Astrocyte (in vitro differentiated cells and primary cell): ENCODE measurements around the gene SFTPD. TPM values are rescaled to one million over a fixed set of nuclear protein-coding genes. Genes with fewer than 3 reads are reported as not detected.

Experiments used
- DNase-seq: peaks from one replicate; pipeline ENCODE4 v3.0.0-alpha.2; 2010; ENCODE audit warnings: low read depth
- FAIRE-seq: peaks from 2 replicates; lab custom pipeline; 2011; peaks lifted over from hg19 to GRCh38; lab: Jason Lieb, UNC
- H2AFZ ChIP-seq: 2 replicates; pipeline ENCODE4 v1.6.0; 2012; ENCODE audit warnings: low read depth, low read length, inconsistent platforms
- H3K27ac ChIP-seq: 2 replicates; pipeline ENCODE4 v1.5.1; 2011; ENCODE audit warnings: low read depth, low read length, inconsistent platforms
- H3K27me3 ChIP-seq: 2 replicates; pipeline ENCODE4 v1.6.0; 2011; ENCODE audit warnings: low read length, inconsistent platforms; ENCODE audit not compliant: insufficient read depth
- H3K36me3 ChIP-seq: 2 replicates; pipeline ENCODE4 v1.5.1; 2011; ENCODE audit warnings: low read length, inconsistent platforms; ENCODE audit not compliant: insufficient read depth
- H3K4me1 ChIP-seq: 2 replicates; pipeline ENCODE4 v1.5.1; 2011; ENCODE audit warnings: low read length, inconsistent platforms; ENCODE audit not compliant: insufficient read depth
- H3K4me2 ChIP-seq: 2 replicates; pipeline ENCODE4 v1.6.0; 2012; ENCODE audit warnings: low read length, inconsistent platforms
- H3K4me3 ChIP-seq: 2 replicates; pipeline ENCODE4 v1.5.1; 2011; ENCODE audit warnings: low read depth, mild to moderate bottlenecking, low read length, inconsistent platforms; ENCODE audit not compliant: insufficient read depth
- H3K79me2 ChIP-seq: 2 replicates; pipeline ENCODE4 v1.6.0; 2012; ENCODE audit warnings: mild to moderate bottlenecking, low read length, inconsistent platforms; ENCODE audit not compliant: insufficient read depth
- H3K9ac ChIP-seq: 2 replicates; pipeline ENCODE4 v1.6.0; 2012; ENCODE audit warnings: mild to moderate bottlenecking, low read length, inconsistent platforms
- H3K9me3 ChIP-seq: 2 replicates; pipeline ENCODE4 v1.5.1; 2012; ENCODE audit warnings: low read depth, mild to moderate bottlenecking, low read length, inconsistent platforms; ENCODE audit not compliant: insufficient read depth
- H4K20me1 ChIP-seq: 2 replicates; pipeline ENCODE4 v1.6.0; 2012; ENCODE audit warnings: low read length, inconsistent platforms; ENCODE audit not compliant: insufficient read depth
- H3K27ac Mint-ChIP-seq: one replicate; pipeline ENCODE4 v1.8.0; 2021; ENCODE audit warnings: mild to moderate bottlenecking, mixed read lengths; ENCODE audit not compliant: unreplicated experiment
- H3K27me3 Mint-ChIP-seq: one replicate; pipeline ENCODE4 v1.8.0; 2021; ENCODE audit warnings: low read depth, mixed read lengths; ENCODE audit not compliant: unreplicated experiment
- H3K36me3 Mint-ChIP-seq: one replicate; pipeline ENCODE4 v1.8.0; 2021; ENCODE audit warnings: low read depth, mixed read lengths; ENCODE audit not compliant: unreplicated experiment
- H3K4me1 Mint-ChIP-seq: one replicate; pipeline ENCODE4 v1.8.0; 2021; ENCODE audit warnings: low read depth, mixed read lengths; ENCODE audit not compliant: unreplicated experiment
- H3K4me3 Mint-ChIP-seq: one replicate; pipeline ENCODE4 v1.8.0; 2021; ENCODE audit warnings: mild to moderate bottlenecking, moderate library complexity, mixed read lengths; ENCODE audit not compliant: unreplicated experiment
- H3K9me3 Mint-ChIP-seq: one replicate; pipeline ENCODE4 v1.8.0; 2021; ENCODE audit warnings: mild to moderate bottlenecking, mixed read lengths; ENCODE audit not compliant: unreplicated experiment
- CTCF ChIP-seq: IDR thresholded peaks from 2 replicates; pipeline ENCODE4 v1.5.1; 2011; ENCODE audit warnings: low read depth, mild to moderate bottlenecking, inconsistent platforms, low read length, moderate library complexity; ENCODE audit not compliant: insufficient read depth
- EZH2 ChIP-seq: IDR thresholded peaks from 2 replicates; pipeline ENCODE4 v1.6.1; 2012; ENCODE audit warnings: mild to moderate bottlenecking, low read length, inconsistent platforms; ENCODE audit not compliant: insufficient read depth
- total RNA-seq: library from RNA; stranded (reverse); gene quantifications from 2 replicates; pipeline ENCODE4 v1.2.1, GENCODE V29; 2021

The SFTPD gene
- total RNA-seq, 1 donor from 2014 or later: 0.27 TPM

GRCh38 chr10:79981450-79982361, 32.8 kb upstream of the SFTPD start:
- Histone ChIP-seq H3K9me3 (no peaks in the 10 kb centered on the region), H2AFZ (peak overlapping the region; percentile 88), H3K9ac (no peak overlapping the region), H3K36me3 (no peaks in the 10 kb centered on the region), H3K79me2 (no peaks in the 10 kb centered on the region), H3K4me3 (peak overlapping the region; percentile 57), H3K27me3 (peaks cover 33% of the 10 kb centered on the region), H4K20me1 (no peaks in the 10 kb centered on the region), H3K4me2 (peak overlapping the region; percentile 89), H3K27ac (no peak overlapping the region), H3K4me1 (no peaks in the 10 kb centered on the region)
- Mint-ChIP-seq H3K9me3 (peaks cover 6% of the 10 kb centered on the region), H3K36me3 (no peaks in the 10 kb centered on the region), H3K27me3 (peaks cover 12% of the 10 kb centered on the region), H3K27ac (no peak overlapping the region), H3K4me3 (peak overlapping the region; percentile 78), H3K4me1 (peaks cover 12% of the 10 kb centered on the region)
- DNase-seq: peak; percentile 15
- peak; percentile 57 for TF ChIP-seq EZH2
- TF ChIP-seq CTCF: no peak
- FAIRE-seq: no peak

- TF ChIP-seq EZH2 (no peak), CTCF (no peak)
- Histone ChIP-seq H3K4me2 (no peak overlapping the region), H3K9me3 (no peaks in the 10 kb centered on the region), H3K36me3 (no peaks in the 10 kb centered on the region), H3K27ac (no peak overlapping the region), H3K27me3 (peaks cover 30% of the 10 kb centered on the region), H3K9ac (no peak overlapping the region), H3K4me3 (no peak overlapping the region), H2AFZ (no peak overlapping the region), H4K20me1 (no peaks in the 10 kb centered on the region), H3K4me1 (no peaks in the 10 kb centered on the region), H3K79me2 (no peaks in the 10 kb centered on the region)
- H3K9me3 Mint-ChIP-seq: peaks cover 7% of the 10 kb centered on the region
- peak overlapping the region; percentile 78 for H3K4me3 Mint-ChIP-seq
- peaks cover 9% of the 10 kb centered on the region for H3K4me1 Mint-ChIP-seq
- DNase-seq (no peak), FAIRE-seq (no peak)
- H3K27me3 Mint-ChIP-seq: peaks cover 6% of the 10 kb centered on the region
- H3K27ac Mint-ChIP-seq: no peak overlapping the region
- peaks cover 2% of the 10 kb centered on the region for H3K36me3 Mint-ChIP-seq
Observed at GRCh38 chr10:79980711-79981110, 31.8 kb upstream of the SFTPD start.
